ENCODE data around the gene SDK1.
"Not testable (repeated sequence)": the region's sequence is repeated elsewhere in the genome, so short reads cannot be mapped to it uniquely, and the experiment has no call there.

DNA sequence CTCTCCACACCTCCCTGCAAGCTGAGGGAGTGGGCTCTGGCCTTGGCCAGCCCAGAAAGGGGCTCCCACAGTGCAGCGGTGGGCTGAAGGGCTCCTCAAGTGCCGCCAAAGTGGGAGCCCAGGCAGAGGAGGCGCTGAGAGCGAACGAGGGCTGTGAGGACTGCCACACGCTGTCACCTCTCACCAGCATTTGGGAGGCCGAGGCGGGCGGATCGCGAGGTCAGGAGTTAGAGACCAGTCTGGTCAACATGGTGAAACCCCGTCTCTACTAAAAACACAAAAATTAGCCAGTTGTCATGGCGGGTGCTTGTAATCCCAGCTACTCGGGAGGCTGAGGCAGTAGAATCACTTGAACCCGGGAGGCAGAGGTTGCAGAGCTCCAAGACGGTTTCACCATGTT is 1013.3 kb downstream of the SDK1 start:
- not testable (repeated sequence) for TF ChIP-seq POLR2A (IDR thresholded peaks at IDR 0.05; ENCODE audit: extremely low read depth, insufficient read length); MYC (IDR thresholded peaks at IDR 0.05; ENCODE audit: low read depth, low read length)
- TF ChIP-seq, protein P1, sequence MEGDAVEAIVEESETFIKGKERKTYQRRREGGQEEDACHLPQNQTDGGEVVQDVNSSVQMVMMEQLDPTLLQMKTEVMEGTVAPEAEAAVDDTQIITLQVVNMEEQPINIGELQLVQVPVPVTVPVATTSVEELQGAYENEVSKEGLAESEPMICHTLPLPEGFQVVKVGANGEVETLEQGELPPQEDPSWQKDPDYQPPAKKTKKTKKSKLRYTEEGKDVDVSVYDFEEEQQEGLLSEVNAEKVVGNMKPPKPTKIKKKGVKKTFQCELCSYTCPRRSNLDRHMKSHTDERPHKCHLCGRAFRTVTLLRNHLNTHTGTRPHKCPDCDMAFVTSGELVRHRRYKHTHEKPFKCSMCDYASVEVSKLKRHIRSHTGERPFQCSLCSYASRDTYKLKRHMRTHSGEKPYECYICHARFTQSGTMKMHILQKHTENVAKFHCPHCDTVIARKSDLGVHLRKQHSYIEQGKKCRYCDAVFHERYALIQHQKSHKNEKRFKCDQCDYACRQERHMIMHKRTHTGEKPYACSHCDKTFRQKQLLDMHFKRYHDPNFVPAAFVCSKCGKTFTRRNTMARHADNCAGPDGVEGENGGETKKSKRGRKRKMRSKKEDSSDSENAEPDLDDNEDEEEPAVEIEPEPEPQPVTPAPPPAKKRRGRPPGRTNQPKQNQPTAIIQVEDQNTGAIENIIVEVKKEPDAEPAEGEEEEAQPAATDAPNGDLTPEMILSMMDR (IDR thresholded peaks at IDR 0.05; ENCODE audit: low read depth, low read length) = not testable (repeated sequence)
- TF ChIP-seq, protein P2, sequence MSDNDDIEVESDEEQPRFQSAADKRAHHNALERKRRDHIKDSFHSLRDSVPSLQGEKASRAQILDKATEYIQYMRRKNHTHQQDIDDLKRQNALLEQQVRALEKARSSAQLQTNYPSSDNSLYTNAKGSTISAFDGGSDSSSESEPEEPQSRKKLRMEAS (IDR thresholded peaks at IDR 0.05; ENCODE audit: low read depth, low read length) = not testable (repeated sequence)

Measured in NB4 (cell line).